Immature natural killer cell (primary cell): ENCODE measurements around the gene NUP50. TPM values are rescaled to one million over a fixed set of nuclear protein-coding genes. Genes with fewer than 3 reads are reported as not detected.

Experiments used
- DNase-seq, 3 donors: peaks; one replicate each; pipeline ENCODE4 v3.0.0; 2022; ENCODE audit warnings: mixed read lengths in 1 of 3
- H3K27ac Mint-ChIP-seq, 6 donors: one replicate each; pipeline ENCODE4 v1.8.0; 2020; ENCODE audit warnings: mixed read lengths in 6 of 6, mild to moderate bottlenecking in 5 of 6, inconsistent platforms in 4 of 6, moderate library complexity in 3 of 6
- H3K27me3 Mint-ChIP-seq, 3 donors: one replicate each; pipeline ENCODE4 v1.8.0; 2020 to 2021; ENCODE audit warnings: low read depth in 3 of 3, mild to moderate bottlenecking in 3 of 3, mixed read lengths in 3 of 3, moderate library complexity in 3 of 3, inconsistent platforms in 1 of 3
- H3K36me3 Mint-ChIP-seq, 3 donors: one replicate each; pipeline ENCODE4 v1.8.0; 2020; ENCODE audit warnings: mixed read lengths in 3 of 3, inconsistent platforms in 2 of 3, mild to moderate bottlenecking in 2 of 3
- H3K4me1 Mint-ChIP-seq, 2 donors: one replicate each; pipeline ENCODE4 v1.8.0; 2020; ENCODE audit warnings: inconsistent platforms in 2 of 2, mild to moderate bottlenecking in 2 of 2, mixed read lengths in 2 of 2, moderate library complexity in 1 of 2
- H3K4me3 Mint-ChIP-seq, 5 donors: one replicate each; pipeline ENCODE4 v1.8.0; 2020; ENCODE audit warnings: mild to moderate bottlenecking in 5 of 5, mixed read lengths in 5 of 5, inconsistent platforms in 3 of 5, moderate library complexity in 3 of 5
- H3K9me3 Mint-ChIP-seq, 6 donors: one replicate each; pipeline ENCODE4 v1.8.0; 2020; ENCODE audit warnings: mild to moderate bottlenecking in 6 of 6, mixed read lengths in 6 of 6, inconsistent platforms in 4 of 6, moderate library complexity in 3 of 6
- polyA plus RNA-seq, 3 donors: library from polyadenylated mRNA; unstranded; fragments of 300-500 nt; fragmentation: Illumina TruSeq; gene quantifications; one replicate each; pipeline ENCODE4 v1.2.3, GENCODE V29; 2021

Gene NUP50
- polyA plus RNA-seq, 3 donors from 2014 or later = 16.6 to 56.0 (median 26.1) TPM

DNA sequence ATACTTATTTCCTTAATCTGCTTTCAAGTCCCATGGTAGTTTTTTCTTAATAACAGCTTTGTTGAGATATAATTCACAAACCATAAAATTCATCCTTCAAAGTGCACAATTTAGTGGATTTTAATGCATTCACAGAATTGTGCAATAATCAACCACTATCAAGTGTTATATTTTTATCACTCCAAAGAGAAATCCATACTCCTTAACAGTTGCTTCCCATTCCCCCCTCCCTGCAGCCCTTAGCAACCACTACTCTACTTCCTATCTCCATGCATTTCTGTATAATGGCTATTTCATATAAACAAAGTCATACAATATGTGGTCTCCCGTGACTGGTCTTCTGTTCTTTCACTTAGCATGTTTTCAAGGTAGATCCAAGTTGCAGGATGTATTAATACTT lies 18.8 kb upstream of the NUP50 start:
- Mint-ChIP-seq H3K4me3 (no peak overlapping the region), H3K9me3 (no peaks in the 10 kb centered on the region), H3K36me3 (peaks cover 0 to 9% (median 3%) of the 10 kb centered on the region in 3 donors), H3K27ac (no peak overlapping the region), H3K4me1 (no peaks in the 10 kb centered on the region), H3K27me3 (no peaks in the 10 kb centered on the region)
- no peak for DNase-seq

- Mint-ChIP-seq H3K27me3 (no peaks in the 10 kb centered on the region), H3K4me1 (no peaks in the 10 kb centered on the region), H3K4me3 (no peak overlapping the region), H3K36me3 (peaks cover 6 to 10% (median 8%) of the 10 kb centered on the region in 3 donors), H3K27ac (no peak overlapping the region), H3K9me3 (no peaks in the 10 kb centered on the region)
- no peak for DNase-seq
Observed at GRCh38 chr22:45149671-45150070, 14.1 kb upstream of the NUP50 start.

GRCh38 chr22:45150139-45150538 lies 13.6 kb upstream of the NUP50 start:
- Mint-ChIP-seq H3K27me3 (no peaks in the 10 kb centered on the region), H3K9me3 (no peaks in the 10 kb centered on the region)

DNA sequence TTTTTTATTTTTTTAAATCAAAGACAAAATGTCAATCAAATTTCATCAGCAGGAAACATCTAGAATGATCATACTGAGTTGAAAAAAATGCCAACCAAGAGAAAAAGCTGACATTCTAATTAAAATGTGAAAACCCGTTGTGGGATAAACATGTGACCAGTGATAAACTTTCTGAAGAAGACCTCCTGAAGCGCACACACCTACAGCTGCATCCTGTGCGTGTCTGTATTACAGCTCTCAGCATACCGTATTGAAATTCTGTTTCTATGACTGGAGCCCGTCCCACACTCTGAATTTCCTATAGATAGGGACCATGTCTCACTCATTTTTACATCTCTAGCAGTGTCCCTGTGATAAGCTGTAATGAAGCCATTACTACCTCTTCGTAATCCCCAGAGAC lies 12.2 kb upstream of the NUP50 start:
- Mint-ChIP-seq H3K9me3 (no peaks in the 10 kb centered on the region), H3K4me3 (no peak overlapping the region), H3K4me1 (no peaks in the 10 kb centered on the region), H3K27me3 (no peaks in the 10 kb centered on the region), H3K27ac (peak overlapping the region in 2 of 6 donors; percentile 1 to 9), H3K36me3 (peaks cover 6 to 10% (median 8%) of the 10 kb centered on the region in 3 donors)
- no peak for DNase-seq

More at GRCh38 chr22:45150139-45150538, 13.6 kb upstream of the NUP50 start:
- DNase-seq = no peak
- H3K4me1 Mint-ChIP-seq = no peaks in the 10 kb centered on the region
- H3K36me3 Mint-ChIP-seq = peaks cover 6 to 10% (median 8%) of the 10 kb centered on the region in 3 donors
- H3K4me3 Mint-ChIP-seq = no peak overlapping the region
- H3K27ac Mint-ChIP-seq = no peak overlapping the region

DNA sequence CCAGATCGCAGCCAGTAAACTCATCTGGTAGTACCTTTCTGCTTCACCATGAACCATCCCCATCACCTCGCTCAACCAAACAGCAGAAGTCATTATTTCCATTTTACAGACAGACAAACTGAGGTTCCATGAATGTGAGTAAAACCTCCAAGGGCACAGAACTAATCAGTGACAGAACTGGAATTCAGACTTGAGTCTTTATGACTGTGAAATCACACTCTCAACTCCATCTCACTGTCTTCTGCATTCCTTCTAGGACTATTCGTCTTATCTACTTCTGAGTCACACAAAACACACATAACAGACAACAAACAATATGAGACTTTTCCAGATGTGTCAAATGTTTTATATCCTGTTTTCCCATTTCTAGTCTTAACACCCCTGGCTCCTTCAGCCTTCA lies 9.3 kb upstream of the NUP50 start:
- no peaks in the 10 kb centered on the region for H3K9me3 Mint-ChIP-seq
- peaks cover 0 to 9% of the 10 kb centered on the region in 2 donors for H3K4me1 Mint-ChIP-seq
- no peak overlapping the region for H3K4me3 Mint-ChIP-seq
- H3K36me3 Mint-ChIP-seq = peaks cover 6 to 16% (median 13%) of the 10 kb centered on the region in 3 donors
- no peak for DNase-seq
- no peaks in the 10 kb centered on the region for H3K27me3 Mint-ChIP-seq
- H3K27ac Mint-ChIP-seq = no peak overlapping the region

- no peak for DNase-seq
- Mint-ChIP-seq H3K4me1 (peaks cover 6 to 16% of the 10 kb centered on the region in 2 donors), H3K36me3 (peaks cover 4 to 16% (median 13%) of the 10 kb centered on the region in 3 donors), H3K9me3 (no peaks in the 10 kb centered on the region), H3K27ac (peak overlapping the region in 1 of 6 donors; percentile 47), H3K4me3 (no peak overlapping the region), H3K27me3 (no peaks in the 10 kb centered on the region)
Observed at GRCh38 chr22:45155050-45155840, 8.5 kb upstream of the NUP50 start.

GRCh38 chr22:45157907-45158306 lies 5.8 kb upstream of the NUP50 start:
- H3K9me3 Mint-ChIP-seq = no peaks in the 10 kb centered on the region
- no peak overlapping the region for H3K4me3 Mint-ChIP-seq
- no peak for DNase-seq
- peaks cover 0 to 2% (median 0%) of the 10 kb centered on the region in 3 donors for H3K27me3 Mint-ChIP-seq
- H3K4me1 Mint-ChIP-seq = peaks cover 22 to 29% of the 10 kb centered on the region in 2 donors
- H3K36me3 Mint-ChIP-seq = peaks cover 0 to 12% (median 10%) of the 10 kb centered on the region in 3 donors
- no peak overlapping the region for H3K27ac Mint-ChIP-seq

- Mint-ChIP-seq H3K27ac (peak overlapping the region in 2 of 6 donors; percentile 44 to 59), H3K9me3 (no peaks in the 10 kb centered on the region), H3K27me3 (peaks cover 4 to 10% (median 4%) of the 10 kb centered on the region in 3 donors), H3K36me3 (peaks cover 0 to 9% (median 5%) of the 10 kb centered on the region in 3 donors), H3K4me3 (no peak overlapping the region), H3K4me1 (peaks cover 29 to 37% of the 10 kb centered on the region in 2 donors)
- DNase-seq = no peak
Observed at GRCh38 chr22:45159652-45160462, 3.9 kb upstream of the NUP50 start.

DNA sequence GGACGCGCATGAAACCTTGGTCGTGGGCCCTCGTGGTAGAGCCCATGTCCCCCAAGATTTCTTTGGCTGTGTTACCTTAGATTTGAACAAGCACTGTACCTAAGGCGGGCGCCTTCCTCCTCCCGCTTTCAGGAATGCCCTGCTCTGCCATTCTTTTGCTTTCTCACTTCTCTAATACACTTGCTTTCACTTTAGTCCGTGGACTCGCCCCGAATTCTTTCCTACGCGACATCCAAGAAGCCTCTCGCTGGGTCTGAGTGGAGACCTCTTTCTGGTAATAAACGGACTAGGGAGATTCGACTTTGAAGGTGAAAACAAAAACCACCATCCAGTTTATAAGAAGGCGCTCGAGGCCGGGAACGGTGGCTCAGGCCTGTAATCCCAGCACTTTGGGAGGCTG lies 1.2 kb upstream of the NUP50 start:
- peak overlapping the region in 5 of 6 donors; percentile 29 to 93 (median 80) for H3K27ac Mint-ChIP-seq
- no peaks in the 10 kb centered on the region for H3K9me3 Mint-ChIP-seq
- H3K4me1 Mint-ChIP-seq = peaks cover 53% of the 10 kb centered on the region in 2 donors
- H3K27me3 Mint-ChIP-seq = peaks cover 5 to 13% (median 6%) of the 10 kb centered on the region in 3 donors
- DNase-seq = no peak
- H3K36me3 Mint-ChIP-seq = peaks cover 0 to 6% (median 0%) of the 10 kb centered on the region in 3 donors
- peak overlapping the region; percentile 27 to 96 (median 92) for H3K4me3 Mint-ChIP-seq

GRCh38 chr22:45163099-45163450 lies 650 bp upstream of the NUP50 start:
- DNase-seq = no peak
- peak overlapping the region; percentile 39 to 93 (median 82) for H3K27ac Mint-ChIP-seq
- peaks cover 53% of the 10 kb centered on the region in 2 donors for H3K4me1 Mint-ChIP-seq
- peak overlapping the region; percentile 86 to 96 (median 92) for H3K4me3 Mint-ChIP-seq
- peaks cover 5 to 13% (median 6%) of the 10 kb centered on the region in 3 donors for H3K27me3 Mint-ChIP-seq
- H3K36me3 Mint-ChIP-seq = peaks cover 0 to 5% (median 0%) of the 10 kb centered on the region in 3 donors
- no peaks in the 10 kb centered on the region for H3K9me3 Mint-ChIP-seq

GRCh38 chr22:45164270-45165088 lies 754 bp downstream of the NUP50 start:
- H3K4me3 Mint-ChIP-seq = peak overlapping the region; percentile 92 to 96 (median 93)
- peaks cover 5 to 13% (median 6%) of the 10 kb centered on the region in 3 donors for H3K27me3 Mint-ChIP-seq
- no peaks in the 10 kb centered on the region for H3K9me3 Mint-ChIP-seq
- H3K36me3 Mint-ChIP-seq = peaks cover 3 to 14% (median 3%) of the 10 kb centered on the region in 3 donors
- H3K27ac Mint-ChIP-seq = peak overlapping the region; percentile 87 to 95 (median 92)
- peaks cover 47 to 63% of the 10 kb centered on the region in 2 donors for H3K4me1 Mint-ChIP-seq
- peak; percentile 16 to 22 (median 17) for DNase-seq

GRCh38 chr22:45166932-45167331 lies 3.2 kb downstream of the NUP50 start:
- DNase-seq = no peak
- Mint-ChIP-seq H3K4me1 (peaks cover 50 to 67% of the 10 kb centered on the region in 2 donors), H3K9me3 (no peaks in the 10 kb centered on the region), H3K4me3 (no peak overlapping the region), H3K27ac (peak overlapping the region in 1 of 6 donors; percentile 81), H3K27me3 (peaks cover 5 to 17% (median 7%) of the 10 kb centered on the region in 3 donors), H3K36me3 (peaks cover 13 to 34% (median 22%) of the 10 kb centered on the region in 3 donors)
